ENCODE measurements around the gene PPP1R26.

GRCh38 chr9:135533674-135534073 is 54.1 kb downstream of the PPP1R26 start:
- TF ChIP-seq POLR2A (IDR thresholded peaks at IDR 0.05; ENCODE audit: low read length) (no peak), GATA1 (IDR thresholded peaks at IDR 0.05; ENCODE audit: low read depth, low read length) (no peak)

All from erythroblast (primary cell).